ENCODE measurements around the gene RAMP3.

DNA sequence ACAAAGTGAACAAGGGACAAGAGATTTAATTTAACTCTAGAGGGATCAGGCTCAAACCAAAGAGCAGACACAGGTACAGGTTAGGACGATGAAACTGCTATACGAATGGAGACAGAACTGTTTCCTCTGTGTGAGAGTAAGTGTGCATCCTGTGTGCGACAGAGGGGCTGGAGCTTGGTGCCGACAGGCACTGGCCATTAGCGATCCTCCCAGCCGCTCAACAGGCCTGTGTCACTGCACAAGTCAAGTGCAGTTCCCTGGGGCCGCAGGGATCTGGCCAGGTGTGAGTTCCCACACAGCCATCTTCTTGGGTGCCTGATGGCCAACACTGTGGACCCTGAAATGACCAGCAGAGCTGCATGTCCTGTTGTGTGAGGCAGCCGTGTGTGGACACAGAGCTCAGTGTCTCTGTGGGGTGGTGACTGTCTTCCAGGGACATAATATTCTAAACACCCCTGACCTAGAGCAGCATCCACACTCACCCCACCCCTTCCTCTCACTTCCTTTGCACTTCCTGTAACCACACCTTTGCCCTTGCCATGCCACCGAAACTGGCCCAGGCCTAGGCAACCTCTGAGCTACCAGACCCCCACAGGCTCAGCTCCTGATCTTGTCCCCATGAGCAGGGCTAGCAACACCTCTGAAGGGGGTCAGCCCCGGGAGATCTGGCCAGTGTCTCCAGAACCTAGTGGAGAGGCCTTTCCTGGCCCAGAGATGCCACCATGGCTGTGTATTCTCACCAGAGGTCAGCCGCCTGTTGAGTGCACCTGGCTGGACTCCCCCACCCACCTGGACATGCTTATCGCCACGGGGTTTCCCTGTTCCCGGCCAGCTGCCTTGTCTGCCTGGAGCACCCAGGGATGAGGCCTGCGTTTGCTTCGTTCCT is 34.4 kb upstream of the RAMP3 start:
- no peak for TF ChIP-seq POLR2A (IDR thresholded peaks at IDR 0.05; ENCODE audit: low read length)
- TF ChIP-seq GATA1 (IDR thresholded peaks at IDR 0.05; ENCODE audit: low read depth, low read length), result no peak

Data from erythroblast (primary cell).